HG03064 (cell line): Measurements from ENCODE around the gene FLNA.
"Not testable (repeated sequence)": the region's sequence is repeated elsewhere in the genome, so short reads cannot be mapped to it uniquely, and the experiment has no call there.

Experiments
- ATAC-seq: cut with Tn5 transposase; IDR thresholded peaks from one replicate; pipeline ENCODE4 v1.9.1; 2021; ENCODE audit warnings: low read depth; ENCODE audit not compliant: unreplicated experiment

The FLNA gene

GRCh38 chrX:154310616-154311536, 63.6 kb downstream of the FLNA start:
- ATAC-seq, result no peak

DNA sequence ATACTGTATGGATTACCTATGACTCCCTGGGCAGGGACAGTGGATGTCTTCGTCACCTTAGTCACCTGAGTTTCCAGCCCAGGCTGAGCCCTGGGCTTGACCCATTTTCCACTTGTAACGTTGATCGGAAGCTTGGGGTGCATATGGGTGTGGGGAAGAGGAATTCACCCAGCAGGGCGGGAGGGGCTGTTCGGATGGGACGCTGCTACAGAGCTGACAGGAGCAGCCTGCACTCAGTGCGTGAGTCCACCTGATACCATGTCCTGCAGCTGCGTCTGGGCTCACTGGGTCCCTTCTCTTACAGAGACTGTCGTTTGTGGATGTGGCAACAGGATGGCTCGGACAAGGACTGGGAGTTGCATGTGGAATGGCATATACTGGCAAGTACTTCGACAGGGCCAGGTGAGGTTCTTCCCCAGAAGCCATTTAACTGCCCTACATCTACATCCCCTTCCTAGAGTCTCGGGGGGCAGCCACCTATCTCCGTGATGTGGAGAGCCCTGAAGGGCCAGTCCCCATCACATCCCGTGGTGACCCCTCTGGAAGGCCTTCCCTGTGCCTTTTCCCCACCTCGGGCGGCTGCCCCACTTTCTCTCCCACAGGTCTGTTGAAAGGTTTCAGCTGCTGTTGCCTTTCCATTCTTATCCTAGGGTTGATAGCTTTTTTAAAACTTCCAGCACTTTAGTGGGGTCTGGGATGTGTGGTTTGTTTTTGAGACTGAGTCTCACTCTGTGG, 65.2 kb downstream of the FLNA start:
- ATAC-seq, result no peak

DNA sequence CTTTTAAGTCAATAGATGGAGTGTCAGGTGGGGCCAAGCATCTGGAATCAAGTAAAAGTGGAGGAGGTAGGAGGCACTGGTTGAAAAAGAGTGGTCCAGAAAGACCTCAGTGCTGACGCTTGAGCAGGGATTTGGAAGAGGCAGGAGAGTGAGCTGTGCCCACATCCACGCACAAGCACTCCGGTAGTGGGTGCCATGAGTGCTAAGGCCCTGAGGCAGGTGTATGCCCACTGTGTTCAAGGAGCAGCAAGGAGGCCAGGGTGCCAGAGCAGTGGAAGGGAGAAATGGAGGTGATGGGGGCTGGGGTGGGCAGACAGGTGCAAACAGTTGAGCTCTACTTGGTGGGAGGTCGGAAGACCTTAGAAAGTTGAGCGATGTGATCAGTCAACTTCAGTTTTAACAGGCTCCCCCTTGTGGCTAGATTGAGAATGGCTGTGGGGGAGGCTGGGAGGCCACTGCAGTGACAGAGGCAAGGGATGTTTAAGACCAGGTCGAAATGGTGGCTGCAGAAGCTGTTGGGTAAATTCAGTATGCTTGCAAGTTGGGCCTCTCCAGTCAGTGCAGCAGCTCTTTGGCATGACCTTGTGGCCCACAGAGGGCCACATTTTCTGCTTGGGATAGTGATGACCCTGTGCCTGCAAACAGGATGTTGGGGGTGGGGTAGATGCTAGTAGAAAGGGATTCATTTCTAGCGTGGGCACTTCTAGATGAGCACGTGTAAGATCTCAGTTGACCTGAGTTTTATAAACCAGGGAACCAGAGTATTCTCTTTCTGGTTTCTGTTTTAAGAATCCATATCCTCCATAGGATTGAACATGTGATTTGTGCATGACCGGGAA, 66.1 kb downstream of the FLNA start:
- no peak for ATAC-seq

DNA sequence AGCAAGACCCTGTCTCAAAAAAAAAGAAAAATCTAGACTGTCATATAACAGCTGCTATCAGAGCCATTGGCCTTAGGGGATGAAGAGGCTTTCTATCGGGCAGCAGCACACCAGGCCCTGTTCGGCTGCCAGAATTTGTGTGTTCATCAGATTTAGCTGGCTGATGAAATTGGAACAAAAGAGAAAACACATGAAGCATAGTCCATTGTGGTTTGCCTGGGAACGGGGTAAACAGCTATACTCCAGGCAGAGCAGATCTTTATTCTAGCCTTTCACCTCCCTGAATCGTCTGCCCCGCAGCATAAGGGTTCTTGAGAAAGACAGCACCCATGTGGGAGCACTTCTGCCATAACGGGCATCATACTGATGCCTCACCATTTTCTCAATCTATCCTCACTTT, 67.2 kb downstream of the FLNA start:
- no peak for ATAC-seq

- no peak for ATAC-seq
Observed at GRCh38 chrX:154305541-154306205, 68.8 kb downstream of the FLNA start.

GRCh38 chrX:154304846-154305245, 69.6 kb downstream of the FLNA start:
- ATAC-seq, result no peak

GRCh38 chrX:154303476-154303875, 71.0 kb downstream of the FLNA start:
- ATAC-seq, result no peak

DNA sequence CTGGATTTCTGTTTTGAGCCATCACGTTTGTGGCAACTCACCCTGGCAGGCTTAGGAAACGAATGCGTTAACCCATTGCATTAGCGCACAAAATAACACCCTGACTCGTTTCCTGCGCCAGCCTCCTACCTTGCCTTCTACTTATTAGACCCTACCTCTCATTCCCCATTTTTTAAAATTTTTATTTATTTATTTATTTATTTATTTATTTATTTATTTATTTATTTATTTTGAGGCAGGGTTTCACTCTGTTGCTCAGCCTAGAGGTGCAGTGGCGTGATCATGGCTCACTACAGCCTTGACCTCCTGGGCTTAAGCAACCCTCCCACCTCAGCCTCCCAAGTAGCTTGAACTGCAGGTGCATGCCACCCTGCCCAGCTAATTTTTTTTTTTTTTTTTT, 71.4 kb downstream of the FLNA start:
- not testable (repeated sequence) for ATAC-seq

DNA sequence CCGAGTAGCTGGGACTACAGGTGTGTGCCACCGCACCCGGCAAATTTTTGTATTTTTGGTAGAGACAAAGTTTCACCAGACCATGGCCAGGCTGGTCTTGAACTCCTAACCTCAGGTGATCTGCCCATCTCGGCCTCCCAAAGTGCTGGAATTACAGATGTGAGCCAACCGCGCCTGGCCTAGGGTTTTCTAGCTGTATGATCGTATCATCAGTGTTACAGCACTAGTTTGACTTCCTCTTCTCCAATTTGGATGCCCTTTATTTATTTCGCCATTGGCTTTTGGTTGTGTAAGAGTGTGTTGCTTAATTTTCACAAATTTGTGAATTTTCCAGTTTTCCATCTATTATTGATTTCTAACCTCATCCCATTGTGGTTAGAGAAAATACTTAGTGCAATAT, 73.6 kb downstream of the FLNA start:
- ATAC-seq, result no peak
